Subcutaneous adipose tissue (tissue), 4 donors: ENCODE measurements around the gene ZNF48. TPM values are rescaled to one million over a fixed set of nuclear protein-coding genes. Genes with fewer than 3 reads are reported as not detected.

ENCODE experiments used
- total RNA-seq, 4 donors: library from RNA; depleted of rRNA; stranded (reverse); fragments of >200 nt; gene quantifications; one replicate each; pipeline ENCODE4 v1.1.0, GENCODE V29; 2016
- TF ChIP-seq, protein P1 (sequence below): fragments of 450-650 bp; IDR thresholded peaks from one replicate; pipeline ENCODE4 v1.5.1; 2016; ENCODE audit warnings: low read depth, mild to moderate bottlenecking, control low read depth, antibody characterized with exemption, moderate library complexity

Gene ZNF48
- total RNA-seq, 4 donors from 2014 or later, result 2.1 to 5.7 (median 2.7) TPM

DNA sequence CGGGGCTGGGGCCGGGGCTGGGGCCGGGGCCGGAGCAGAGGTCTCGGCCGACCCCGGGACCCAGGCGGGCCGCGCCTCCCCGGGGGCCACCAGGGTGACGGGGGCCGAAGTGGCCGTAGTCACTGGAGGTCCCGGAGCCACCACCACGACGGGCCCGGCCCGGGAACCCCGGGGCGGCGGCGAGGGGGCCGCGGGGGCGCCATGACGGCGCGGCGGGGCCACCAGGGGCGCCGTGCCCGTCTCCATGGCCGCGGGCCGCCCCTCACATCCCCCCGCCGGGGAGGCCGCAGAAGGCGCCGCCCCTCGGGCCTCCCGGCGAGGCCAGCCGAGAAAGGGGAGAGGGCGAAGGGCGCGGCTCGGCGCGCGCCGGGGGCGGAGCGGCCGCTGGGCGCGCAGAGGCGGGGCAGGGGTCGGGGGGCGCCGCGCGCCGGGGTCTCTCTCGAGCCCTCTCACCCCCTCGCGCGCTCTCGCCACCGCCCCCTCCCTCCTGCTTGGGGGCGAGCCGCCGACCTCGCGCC is 25.2 kb upstream of the ZNF48 start:
- TF ChIP-seq, protein P1, sequence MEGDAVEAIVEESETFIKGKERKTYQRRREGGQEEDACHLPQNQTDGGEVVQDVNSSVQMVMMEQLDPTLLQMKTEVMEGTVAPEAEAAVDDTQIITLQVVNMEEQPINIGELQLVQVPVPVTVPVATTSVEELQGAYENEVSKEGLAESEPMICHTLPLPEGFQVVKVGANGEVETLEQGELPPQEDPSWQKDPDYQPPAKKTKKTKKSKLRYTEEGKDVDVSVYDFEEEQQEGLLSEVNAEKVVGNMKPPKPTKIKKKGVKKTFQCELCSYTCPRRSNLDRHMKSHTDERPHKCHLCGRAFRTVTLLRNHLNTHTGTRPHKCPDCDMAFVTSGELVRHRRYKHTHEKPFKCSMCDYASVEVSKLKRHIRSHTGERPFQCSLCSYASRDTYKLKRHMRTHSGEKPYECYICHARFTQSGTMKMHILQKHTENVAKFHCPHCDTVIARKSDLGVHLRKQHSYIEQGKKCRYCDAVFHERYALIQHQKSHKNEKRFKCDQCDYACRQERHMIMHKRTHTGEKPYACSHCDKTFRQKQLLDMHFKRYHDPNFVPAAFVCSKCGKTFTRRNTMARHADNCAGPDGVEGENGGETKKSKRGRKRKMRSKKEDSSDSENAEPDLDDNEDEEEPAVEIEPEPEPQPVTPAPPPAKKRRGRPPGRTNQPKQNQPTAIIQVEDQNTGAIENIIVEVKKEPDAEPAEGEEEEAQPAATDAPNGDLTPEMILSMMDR, result no peak

DNA sequence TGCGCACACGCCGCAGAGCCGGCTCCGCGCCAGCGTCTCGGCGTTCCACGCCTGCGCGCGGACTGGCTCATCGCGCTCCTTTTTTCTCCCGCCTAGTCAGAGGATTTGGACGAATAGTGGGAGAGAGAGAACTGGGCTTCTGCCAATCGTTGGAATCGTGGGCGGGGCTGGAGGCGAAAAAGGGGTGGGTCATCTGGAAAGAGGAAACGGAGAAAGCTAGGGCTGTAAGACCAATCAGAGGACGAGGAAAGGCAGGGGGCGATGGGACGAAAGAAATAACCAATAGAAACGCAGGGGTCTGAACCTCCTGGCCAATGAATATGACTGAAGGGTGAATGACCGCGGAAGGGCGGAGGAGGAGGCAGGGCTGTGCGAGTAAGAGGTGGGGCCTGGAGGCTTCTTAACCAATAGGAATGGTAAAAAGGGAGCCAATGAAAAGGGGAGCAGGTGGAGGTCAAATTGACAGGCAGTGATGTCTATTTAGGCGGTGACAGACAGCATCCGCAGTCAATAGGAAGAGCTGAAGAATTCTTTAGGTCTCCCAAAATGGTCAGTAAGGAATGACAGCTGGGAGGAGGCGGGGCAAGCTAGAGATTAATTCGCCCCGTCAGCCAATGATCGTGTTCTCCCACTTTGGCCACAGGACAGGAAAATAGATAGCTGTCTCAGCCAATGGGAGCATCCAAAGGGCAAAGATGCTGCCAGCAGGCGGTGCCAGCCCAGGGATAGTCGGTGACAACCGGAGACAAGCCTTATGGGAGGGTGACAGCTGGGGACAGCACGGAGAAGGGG is 24.6 kb upstream of the ZNF48 start, which contains the start of gene TBC1D10B:
Gene TBC1D10B, minus strand, starts transcription at position 39 of the 792 bp plus-strand sequence. CDS start 311 bp downstream, outside the sequence.
- TF ChIP-seq, protein P1, result no peak

DNA sequence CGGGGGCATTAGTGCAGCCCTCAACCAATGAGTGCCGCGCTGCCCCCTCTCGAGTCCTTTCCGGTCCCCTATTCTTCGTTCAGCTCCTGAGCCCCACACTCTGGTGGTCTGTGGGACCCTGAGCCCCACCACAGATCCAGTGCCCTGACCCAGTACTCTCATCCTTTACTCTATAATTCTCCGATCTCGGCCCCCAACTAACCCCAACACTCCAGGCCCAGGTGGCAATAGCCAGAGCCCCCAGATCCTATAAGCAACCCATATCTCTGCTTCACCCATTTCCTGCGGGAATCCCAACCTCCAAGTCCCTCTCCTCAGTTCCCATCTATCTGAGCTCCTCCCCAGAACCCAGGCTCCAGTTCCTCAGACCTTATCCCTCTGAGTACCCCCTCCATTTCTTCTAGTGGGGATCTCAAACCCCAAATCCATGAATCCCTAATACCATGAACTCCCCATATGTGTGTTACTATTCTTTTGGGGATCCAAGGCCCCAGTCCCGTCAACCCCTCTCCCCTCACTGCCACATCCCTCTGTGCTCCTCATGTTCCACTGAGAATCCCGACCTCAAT is 23.9 kb upstream of the ZNF48 start:
- TF ChIP-seq, protein P1, result no peak

DNA sequence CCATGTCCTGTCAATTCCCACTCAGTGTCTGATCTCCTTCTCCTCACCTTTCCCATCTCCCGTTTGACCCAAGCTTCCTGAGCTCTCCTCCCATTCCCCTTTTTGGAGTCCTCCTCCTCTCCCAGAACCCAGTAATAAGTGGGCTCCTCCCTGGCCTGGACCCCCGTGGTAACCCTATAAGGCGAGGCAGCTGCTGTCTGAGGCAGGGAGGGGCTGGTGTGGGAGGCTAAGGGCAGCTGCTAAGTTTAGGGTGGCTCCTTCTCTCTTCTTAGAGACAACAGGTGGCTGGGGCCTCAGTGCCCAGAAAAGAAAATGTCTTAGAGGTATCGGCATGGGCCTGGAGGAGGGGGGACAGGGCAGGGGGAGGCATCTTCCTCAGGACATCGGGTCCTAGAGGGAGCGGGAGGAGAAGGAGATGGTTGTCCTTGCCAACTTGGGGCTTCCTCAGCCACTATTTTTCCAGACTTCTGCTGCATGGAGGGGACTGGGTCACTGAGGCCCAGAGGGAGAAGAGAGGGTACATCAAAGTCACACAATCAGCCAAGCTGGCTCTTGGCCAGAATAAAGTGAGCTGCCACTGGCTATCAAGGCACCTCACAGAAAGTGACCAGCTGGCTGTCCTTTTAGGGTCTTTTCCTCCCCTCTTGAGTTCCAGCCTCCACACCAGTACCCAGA is 23.0 kb upstream of the ZNF48 start:
- TF ChIP-seq, protein P1, result no peak

DNA sequence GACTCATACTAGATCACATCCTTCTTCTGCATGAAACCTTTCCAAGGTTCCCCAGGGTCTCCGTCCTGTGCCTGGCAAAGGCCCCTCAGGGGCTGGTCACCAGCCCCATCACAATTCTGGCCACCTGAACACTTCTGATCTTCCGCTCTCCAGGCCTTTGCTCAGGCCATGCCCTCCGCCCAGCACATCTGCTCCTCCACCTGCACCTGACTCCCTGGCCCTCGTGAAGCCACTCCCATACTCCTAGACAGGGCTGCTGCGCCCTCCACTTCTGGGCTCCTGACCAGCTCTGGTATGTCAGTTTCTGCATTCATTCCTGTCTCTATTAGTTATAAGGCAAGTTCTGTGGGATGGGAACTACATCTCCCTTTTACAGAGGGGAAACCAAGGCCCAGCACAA is 22.5 kb upstream of the ZNF48 start:
- TF ChIP-seq, protein P1, result no peak

DNA sequence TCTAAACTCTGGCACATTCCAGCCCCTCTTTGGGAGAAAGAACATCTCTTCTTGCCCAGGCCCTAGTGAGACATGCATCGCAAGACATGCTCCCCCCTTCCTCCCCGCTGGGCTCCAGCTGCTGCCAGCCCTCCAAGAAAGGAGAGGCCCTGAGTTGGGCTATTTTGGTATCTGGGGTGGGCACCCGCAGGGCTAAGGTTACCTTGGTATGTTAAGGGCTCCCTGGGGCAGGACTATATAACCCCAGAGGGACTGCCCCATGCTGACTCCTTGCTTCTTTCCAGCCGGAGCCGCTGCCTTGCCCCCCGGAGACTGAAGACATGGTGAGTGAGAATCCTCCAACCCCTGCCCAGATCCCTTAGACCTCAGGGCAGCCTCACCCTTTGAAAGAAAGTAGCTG is 20.7 kb upstream of the ZNF48 start, which contains the start of gene MYL11:
Gene MYL11, plus strand, starts transcription at position 265 of the 400 bp plus-strand sequence. Its CDS starts 56 bp downstream, at position 321.
- TF ChIP-seq, protein P1, result no peak

DNA sequence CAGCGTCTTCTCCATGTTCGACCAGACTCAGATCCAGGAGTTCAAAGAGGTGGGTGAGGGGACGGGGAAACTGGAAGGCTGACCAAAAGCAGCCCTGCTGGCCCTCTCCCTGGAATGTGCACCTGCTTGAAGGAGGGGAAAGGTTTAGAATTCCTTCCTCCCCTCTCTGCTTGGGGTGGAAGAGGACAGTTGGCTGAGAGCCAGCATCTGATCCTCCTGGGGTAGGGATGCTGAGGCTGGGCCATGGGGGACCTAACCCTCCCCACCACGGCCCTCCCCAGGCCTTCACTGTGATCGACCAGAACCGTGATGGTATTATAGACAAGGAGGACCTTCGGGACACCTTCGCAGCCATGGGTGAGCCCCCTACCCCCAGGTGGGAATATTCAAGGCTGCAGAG is 19.4 kb upstream of the ZNF48 start:
- TF ChIP-seq, protein P1, result no peak
